ENCODE data around the gene FBF1.

The FBF1 gene

DNA sequence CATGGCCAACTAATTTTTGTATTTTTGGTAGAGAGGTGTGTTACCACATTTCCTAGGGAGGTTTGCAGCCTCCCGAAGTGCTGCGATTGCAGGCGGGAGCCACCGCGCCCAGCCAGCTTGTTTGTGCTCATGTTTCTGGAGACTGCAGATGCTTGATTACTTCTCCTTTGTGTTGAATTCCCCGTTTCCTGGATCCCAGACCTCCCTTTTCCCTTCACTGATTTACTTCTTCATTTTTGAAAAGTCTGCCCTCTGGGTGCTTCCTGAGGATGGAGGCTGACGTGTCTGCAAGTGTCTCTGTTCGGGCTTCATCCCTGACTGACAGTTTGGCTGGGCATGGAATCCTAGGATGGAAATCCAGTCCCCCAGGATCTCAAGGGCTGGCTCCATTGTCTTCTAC lies 55.4 kb downstream of the FBF1 start:
- DNase-seq (ENCODE audit: low read depth) = no peak
- no peak overlapping the region for H3K4me3 ChIP-seq (ENCODE audit: low read depth, low read length)
- TF ChIP-seq, protein P1, sequence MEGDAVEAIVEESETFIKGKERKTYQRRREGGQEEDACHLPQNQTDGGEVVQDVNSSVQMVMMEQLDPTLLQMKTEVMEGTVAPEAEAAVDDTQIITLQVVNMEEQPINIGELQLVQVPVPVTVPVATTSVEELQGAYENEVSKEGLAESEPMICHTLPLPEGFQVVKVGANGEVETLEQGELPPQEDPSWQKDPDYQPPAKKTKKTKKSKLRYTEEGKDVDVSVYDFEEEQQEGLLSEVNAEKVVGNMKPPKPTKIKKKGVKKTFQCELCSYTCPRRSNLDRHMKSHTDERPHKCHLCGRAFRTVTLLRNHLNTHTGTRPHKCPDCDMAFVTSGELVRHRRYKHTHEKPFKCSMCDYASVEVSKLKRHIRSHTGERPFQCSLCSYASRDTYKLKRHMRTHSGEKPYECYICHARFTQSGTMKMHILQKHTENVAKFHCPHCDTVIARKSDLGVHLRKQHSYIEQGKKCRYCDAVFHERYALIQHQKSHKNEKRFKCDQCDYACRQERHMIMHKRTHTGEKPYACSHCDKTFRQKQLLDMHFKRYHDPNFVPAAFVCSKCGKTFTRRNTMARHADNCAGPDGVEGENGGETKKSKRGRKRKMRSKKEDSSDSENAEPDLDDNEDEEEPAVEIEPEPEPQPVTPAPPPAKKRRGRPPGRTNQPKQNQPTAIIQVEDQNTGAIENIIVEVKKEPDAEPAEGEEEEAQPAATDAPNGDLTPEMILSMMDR (IDR thresholded peaks at IDR 0.05; ENCODE audit: low read depth, low read length, missing control alignments) = no peak
- in situ Hi-C loops (cut with HindIII; ENCODE audit: low sequenced_read_pairs) = no loop called here

DNA sequence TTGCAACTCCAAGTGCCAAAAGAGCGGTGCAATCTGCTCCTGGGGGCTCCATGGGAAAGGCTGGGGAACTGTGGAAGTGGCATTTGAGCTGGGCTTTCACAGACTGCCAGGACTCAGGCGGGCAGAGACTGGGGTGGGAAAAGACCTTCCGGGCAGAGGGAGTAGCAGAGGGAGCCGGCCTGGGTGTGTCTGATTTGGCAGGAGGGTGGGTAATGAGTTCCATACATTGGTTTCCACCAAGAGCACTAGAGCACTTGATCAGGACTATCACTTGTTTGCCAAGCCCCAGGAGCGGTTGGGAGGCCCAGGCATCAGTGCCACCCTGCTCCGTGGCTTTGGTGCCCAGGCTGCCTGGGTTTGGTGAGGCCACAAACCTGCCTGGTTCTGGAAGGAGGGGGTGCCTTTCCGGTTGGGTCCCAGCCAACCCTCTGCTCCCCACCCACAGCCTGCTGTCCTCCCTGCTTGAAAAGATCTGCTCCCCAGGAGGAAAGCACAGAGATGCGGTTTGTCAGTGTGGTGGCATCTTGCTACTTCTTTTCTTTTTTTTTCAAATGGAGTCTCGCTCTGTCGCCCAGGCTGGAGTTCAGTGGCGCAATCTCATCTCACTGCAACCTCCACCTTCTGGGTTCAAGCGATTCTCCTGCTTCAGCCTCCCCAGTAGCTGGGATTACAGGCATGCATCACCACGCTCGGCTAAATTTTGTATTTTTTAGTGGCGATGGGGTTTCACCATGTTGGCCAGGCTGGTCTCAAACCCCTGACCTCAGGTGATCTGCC lies 59.0 kb downstream of the FBF1 start:
- no peak overlapping the region for H3K4me3 ChIP-seq (ENCODE audit: low read depth, low read length)
- DNase-seq (ENCODE audit: low read depth) = no peak
- in situ Hi-C loops (cut with HindIII; ENCODE audit: low sequenced_read_pairs) = no loop called here
- TF ChIP-seq, protein P1 (IDR thresholded peaks at IDR 0.05; ENCODE audit: low read depth, low read length, missing control alignments) = no peak

DNA sequence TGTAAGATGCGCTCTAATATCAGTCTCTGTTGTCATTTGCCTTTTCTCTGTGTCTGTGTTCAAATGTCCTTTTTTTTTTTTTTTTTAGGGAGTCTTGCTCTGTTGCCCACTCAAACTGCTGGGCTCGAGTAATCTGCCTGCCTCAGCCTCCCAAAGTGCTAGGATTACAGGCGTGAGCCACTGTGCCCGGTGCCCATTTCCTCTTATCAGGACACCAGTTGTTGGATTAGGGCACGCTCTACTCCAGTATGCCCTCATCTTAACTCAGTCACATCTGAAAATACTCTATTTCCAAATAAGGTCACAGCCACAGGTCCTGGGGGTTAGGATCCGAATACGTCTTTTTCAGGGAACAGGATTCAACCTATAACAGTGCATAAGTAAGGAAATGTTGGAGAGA lies 60.6 kb downstream of the FBF1 start:
- TF ChIP-seq, protein P1 (IDR thresholded peaks at IDR 0.05; ENCODE audit: low read depth, low read length, missing control alignments) = no peak

DNA sequence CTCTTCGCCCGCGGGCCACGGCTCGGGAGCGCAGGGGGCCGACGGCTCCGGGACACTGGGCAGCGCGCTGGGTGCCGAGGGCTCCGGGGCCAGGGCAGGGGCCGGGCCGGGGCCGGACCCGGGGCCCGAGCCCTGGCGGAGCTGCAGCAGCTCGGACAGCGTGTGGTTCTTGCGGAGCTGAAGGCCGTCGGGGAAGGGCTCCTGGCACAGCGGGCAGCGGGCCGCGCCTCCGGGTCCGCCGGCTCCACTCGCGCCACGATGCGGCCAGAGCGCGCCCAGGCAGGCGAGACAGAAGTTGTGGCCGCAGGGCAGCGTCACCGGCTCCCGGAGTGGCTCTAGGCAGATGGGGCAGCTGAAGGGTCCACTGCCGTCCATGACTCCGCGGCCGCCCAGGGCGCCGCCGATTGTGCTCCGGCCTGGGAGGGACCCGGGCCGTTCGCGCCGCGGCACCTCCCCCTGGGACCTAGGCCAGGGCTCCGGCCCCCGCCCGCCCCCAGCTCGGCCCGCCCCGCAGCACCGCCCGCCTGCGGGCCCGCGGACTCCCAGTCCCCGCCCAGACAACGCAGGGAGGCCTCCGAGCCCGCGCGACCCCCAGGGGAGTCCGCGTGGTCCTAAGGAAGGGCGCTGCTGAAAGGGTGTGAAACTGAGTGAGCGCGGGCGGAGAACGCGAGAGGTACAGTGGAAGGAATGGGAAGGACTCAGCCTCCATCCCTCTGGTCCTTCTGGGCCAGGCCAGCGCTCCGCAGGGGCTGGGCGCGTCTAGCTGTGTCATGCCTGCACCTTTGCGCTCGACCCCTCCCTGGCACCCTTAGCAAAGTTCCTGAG lies 62.5 kb downstream of the FBF1 start, which contains the start of gene TRIM47:
Gene TRIM47 (minus strand): TSS at position 408 of the 825 bp plus-strand sequence. CDS start 33 bp downstream, at position 375.
- TF ChIP-seq, protein P1 (IDR thresholded peaks at IDR 0.05; ENCODE audit: low read depth, low read length, missing control alignments) = peak; percentile 11
- no peak for DNase-seq (ENCODE audit: low read depth)
- in situ Hi-C loops (cut with HindIII; ENCODE audit: low sequenced_read_pairs) = no loop called here
- H3K4me3 ChIP-seq (ENCODE audit: low read depth, low read length) = peak within 1 kb of the TSS; percentile 42

More for the DNA sequence above, 60.6 kb downstream of the FBF1 start:
- DNase-seq (ENCODE audit: low read depth) = no peak
- in situ Hi-C loops (cut with HindIII; ENCODE audit: low sequenced_read_pairs) = no loop called here
- no peak overlapping the region for H3K4me3 ChIP-seq (ENCODE audit: low read depth, low read length)

DNA sequence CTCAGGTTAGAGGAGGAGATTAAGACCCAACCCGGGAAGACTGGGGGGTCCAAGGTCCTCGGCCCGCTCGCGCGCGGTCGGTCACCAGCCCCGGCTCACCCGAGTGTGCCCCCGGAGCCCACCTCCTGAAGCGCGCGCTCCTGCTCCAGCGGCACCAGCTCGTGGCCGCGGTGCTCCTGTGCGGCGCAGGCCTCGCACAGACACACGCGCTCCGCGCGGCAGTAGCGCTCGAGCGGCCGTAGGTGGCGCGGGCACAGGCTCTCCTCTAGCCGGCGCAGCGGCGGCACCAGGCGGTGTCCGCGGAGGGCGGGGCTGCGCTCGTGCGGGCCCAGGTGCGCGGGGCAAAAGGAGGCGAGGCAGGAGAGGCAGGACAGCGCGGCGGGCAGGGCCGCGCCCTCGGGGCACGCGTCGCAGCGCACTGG lies 63.1 kb downstream of the FBF1 start:
- peak overlapping the region; percentile 42 for H3K4me3 ChIP-seq (ENCODE audit: low read depth, low read length)
- in situ Hi-C loops (cut with HindIII; ENCODE audit: low sequenced_read_pairs) = no loop called here
- DNase-seq (ENCODE audit: low read depth) = no peak
- TF ChIP-seq, protein P1 (IDR thresholded peaks at IDR 0.05; ENCODE audit: low read depth, low read length, missing control alignments) = peak; percentile 42

DNA sequence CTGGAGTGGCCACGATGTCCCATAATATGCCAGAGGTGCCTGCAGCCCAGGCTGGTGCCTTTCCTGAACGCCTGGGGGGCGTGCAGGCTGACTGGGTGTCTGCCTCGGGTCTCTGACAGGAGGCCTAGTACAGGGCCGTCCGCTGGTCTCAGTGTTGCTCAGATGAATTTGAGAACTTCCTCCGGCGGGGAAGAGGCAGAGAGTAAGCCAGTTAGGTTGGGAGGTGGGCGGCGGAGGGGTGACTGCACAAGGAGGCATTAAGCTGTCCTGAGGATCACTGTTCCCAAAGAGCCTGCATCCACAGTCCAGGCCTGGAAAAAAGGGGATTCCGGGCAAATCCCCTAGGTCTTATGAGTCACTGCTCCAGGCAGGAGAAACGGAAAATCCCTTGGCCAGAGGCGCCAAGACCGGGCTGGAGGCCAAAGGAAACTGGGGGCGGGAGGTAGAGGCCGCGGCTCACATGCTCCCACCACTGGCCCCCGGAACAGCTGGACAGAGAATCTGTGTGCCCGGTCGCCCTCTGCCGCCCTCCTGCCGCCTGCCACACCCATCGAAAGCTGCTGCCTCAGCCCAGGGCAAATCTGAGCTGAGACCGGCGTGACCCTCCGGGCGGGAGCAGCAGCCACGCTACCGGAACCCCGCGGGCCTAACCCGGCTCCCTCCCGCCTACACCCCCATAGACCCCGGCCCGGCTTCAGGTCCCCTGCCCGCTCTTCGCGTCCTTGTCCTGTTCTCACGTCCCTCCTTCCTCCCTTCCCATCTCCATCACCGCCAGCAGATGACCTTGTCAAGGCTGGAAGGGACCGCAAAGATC lies 63.7 kb downstream of the FBF1 start:
- in situ Hi-C loops (cut with HindIII; ENCODE audit: low sequenced_read_pairs) = no loop called here
- peak; percentile 86 for DNase-seq (ENCODE audit: low read depth)

More for the DNA sequence above, 63.7 kb downstream of the FBF1 start:
- TF ChIP-seq, protein P1 (IDR thresholded peaks at IDR 0.05; ENCODE audit: low read depth, low read length, missing control alignments) = no peak
- peak overlapping the region; percentile 42 for H3K4me3 ChIP-seq (ENCODE audit: low read depth, low read length)

Measured in astrocyte of the cerebellum (primary cell).